ENCODE data around the gene FAM151A. TPM values are rescaled to one million over a fixed set of nuclear protein-coding genes. Genes with fewer than 3 reads are reported as not detected.
"Not testable (repeated sequence)": the region's sequence is repeated elsewhere in the genome, so short reads cannot be mapped to it uniquely, and the experiment has no call there.

The FAM151A gene
- polyA plus RNA-seq, 1 donor, result 2.8 TPM

GRCh38 chr1:54636461-54637446 lies 13.4 kb upstream of the FAM151A start:
- not testable (repeated sequence) for DNase-seq; H3K4me3 ChIP-seq (ENCODE audit: low read length)
- no CpG with 5 or more reads among the region's 14 CpGs for WGBS (ENCODE audit: insufficient coverage, low lambda C conversion rate)

DNA sequence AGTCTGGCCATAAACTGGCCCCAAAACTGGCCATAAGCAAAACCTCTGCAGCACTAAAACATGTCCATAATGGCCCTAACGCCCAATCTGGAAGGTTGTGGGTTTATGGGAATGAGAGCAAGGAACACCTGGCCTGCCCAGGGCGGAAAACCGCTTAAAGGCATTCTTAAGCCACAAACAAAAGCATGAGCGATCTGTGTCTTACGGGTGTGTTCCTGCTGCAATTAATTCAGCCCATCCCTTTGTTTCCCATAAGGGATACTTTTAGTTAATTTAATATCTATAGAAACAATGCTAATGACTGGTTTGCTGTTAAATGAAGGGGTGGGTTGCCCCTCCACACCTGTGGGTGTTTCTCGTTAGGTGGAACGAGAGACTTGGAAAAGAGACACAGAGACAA lies 12.5 kb upstream of the FAM151A start:
- not testable (repeated sequence) for H3K27ac ChIP-seq (ENCODE audit: low read length); DNase-seq; H3K36me3 ChIP-seq (ENCODE audit: control insufficient read depth, insufficient read depth, low read length); H3K4me3 ChIP-seq (ENCODE audit: low read length); H3K27me3 ChIP-seq (ENCODE audit: control insufficient read depth, insufficient read depth, low read length); H3K9me3 ChIP-seq (ENCODE audit: control insufficient read depth, low read depth, low read length)
- peaks cover 16% of the 10 kb centered on the region for H3K4me1 ChIP-seq (ENCODE audit: control insufficient read depth, insufficient read depth, low read length)
- WGBS (ENCODE audit: insufficient coverage, low lambda C conversion rate), result 100% methylated on average over 1 of the region's 7 CpGs

More at GRCh38 chr1:54636461-54637446, 13.4 kb upstream of the FAM151A start:
- not testable (repeated sequence) for H3K36me3 ChIP-seq (ENCODE audit: control insufficient read depth, insufficient read depth, low read length); H3K27me3 ChIP-seq (ENCODE audit: control insufficient read depth, insufficient read depth, low read length); H3K9me3 ChIP-seq (ENCODE audit: control insufficient read depth, low read depth, low read length); H3K27ac ChIP-seq (ENCODE audit: low read length)
- peaks cover 26% of the 10 kb centered on the region for H3K4me1 ChIP-seq (ENCODE audit: control insufficient read depth, insufficient read depth, low read length)

DNA sequence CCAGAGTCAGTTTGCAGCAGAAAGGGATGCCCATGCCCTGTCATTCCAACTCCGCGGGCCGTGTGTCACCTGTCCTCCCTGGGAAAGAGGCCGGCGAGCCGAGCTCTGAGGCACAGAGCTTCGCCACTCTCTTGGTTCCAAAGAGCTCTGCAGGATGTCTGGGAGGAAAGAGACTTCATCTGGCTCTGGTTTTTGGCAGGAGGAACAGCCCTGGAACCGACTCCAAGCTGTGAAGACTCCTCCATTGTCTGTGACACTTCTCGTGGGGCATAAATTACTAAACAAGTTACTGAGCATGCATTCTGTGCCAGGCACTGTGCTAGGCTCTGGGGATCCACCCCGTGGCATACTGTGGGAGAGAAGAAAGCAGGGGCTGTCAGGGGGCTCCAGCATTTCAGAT lies 3.9 kb upstream of the FAM151A start:
- no CpG with 5 or more reads among the region's 10 CpGs for WGBS (ENCODE audit: insufficient coverage, low lambda C conversion rate)

GRCh38 chr1:54624466-54625464 lies 1.4 kb upstream of the FAM151A start:
- DNase-seq, result no peak
- no peak overlapping the region for H3K4me3 ChIP-seq (ENCODE audit: low read length)
- no peaks in the 10 kb centered on the region for H3K9me3 ChIP-seq (ENCODE audit: control insufficient read depth, low read depth, low read length)
- 40% methylated on average over 1 of the region's 8 CpGs for WGBS (ENCODE audit: insufficient coverage, low lambda C conversion rate)
- H3K36me3 ChIP-seq (ENCODE audit: control insufficient read depth, insufficient read depth, low read length), result no peaks in the 10 kb centered on the region
- no peak overlapping the region for H3K27ac ChIP-seq (ENCODE audit: low read length)
- no peaks in the 10 kb centered on the region for H3K27me3 ChIP-seq (ENCODE audit: control insufficient read depth, insufficient read depth, low read length)
- H3K4me1 ChIP-seq (ENCODE audit: control insufficient read depth, insufficient read depth, low read length), result peaks cover 11% of the 10 kb centered on the region

More for the DNA sequence above, 3.9 kb upstream of the FAM151A start:
- Histone ChIP-seq H3K27ac (ENCODE audit: low read length) (no peak overlapping the region), H3K4me3 (ENCODE audit: low read length) (no peak overlapping the region), H3K9me3 (ENCODE audit: control insufficient read depth, low read depth, low read length) (no peaks in the 10 kb centered on the region), H3K27me3 (ENCODE audit: control insufficient read depth, insufficient read depth, low read length) (no peaks in the 10 kb centered on the region), H3K36me3 (ENCODE audit: control insufficient read depth, insufficient read depth, low read length) (no peaks in the 10 kb centered on the region), H3K4me1 (ENCODE audit: control insufficient read depth, insufficient read depth, low read length) (peaks cover 11% of the 10 kb centered on the region)
- no peak for DNase-seq

DNA sequence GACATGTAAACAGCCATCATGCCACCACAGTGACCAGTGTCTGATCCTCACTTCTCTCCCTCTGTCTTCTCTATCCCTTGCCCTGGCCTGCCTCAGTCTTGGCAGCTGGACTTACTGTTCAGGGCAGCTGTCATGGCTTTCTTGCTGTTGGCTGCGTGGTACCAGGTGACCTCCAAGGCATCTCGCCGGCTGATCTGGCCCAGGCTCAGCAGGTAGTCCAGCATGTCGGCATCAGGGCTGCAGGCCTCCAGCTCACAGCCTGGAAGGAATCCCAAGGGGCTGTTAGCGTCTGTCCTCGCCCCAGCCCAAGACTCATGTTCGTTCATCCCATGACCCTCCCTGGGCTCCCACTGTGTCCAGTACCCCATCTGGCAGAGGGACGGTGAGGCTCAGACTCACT lies 3.6 kb downstream of the FAM151A start:
- no peak for DNase-seq

DNA sequence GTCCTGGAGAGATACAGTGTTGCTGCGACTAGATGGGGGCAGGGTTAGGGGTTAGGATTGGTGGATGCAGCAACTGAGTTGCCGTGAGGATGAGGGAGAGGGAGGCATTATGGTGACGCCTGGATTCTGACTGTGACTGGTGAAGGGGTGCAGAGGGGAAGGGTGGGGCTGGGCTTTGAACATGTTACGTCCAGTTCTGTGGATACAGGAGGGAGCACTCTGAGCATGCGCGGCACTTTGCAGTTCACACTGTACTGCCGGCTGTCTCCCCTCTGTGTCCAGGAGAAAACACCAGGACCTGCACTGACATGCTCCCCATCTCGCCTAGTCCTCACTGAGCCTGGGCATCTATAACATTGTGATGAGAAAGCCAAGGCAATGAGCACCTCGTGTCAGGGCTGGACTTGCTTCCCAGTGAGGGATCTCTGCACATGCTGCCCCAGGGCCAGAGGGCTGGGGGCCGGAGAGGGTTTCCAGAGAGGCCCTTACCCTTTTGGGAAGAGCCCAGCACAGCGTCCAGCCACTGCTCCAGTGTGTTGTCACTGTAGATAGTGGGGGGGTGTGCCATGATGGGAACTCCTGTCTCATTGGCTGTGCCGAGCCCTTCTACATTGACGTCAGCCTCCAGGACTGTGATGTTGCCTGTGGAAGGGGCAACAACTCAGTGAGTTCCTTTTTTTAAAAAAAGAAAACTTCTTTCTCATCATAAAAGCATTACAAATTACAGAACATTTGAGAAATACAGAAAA lies 7.6 kb downstream of the FAM151A start:
- Histone ChIP-seq H3K4me3 (ENCODE audit: low read length) (peak overlapping the region; percentile 35), H3K36me3 (ENCODE audit: control insufficient read depth, insufficient read depth, low read length) (peaks cover 5% of the 10 kb centered on the region), H3K27ac (ENCODE audit: low read length) (peak overlapping the region; percentile 72), H3K4me1 (ENCODE audit: control insufficient read depth, insufficient read depth, low read length) (peaks cover 10% of the 10 kb centered on the region), H3K9me3 (ENCODE audit: control insufficient read depth, low read depth, low read length) (no peaks in the 10 kb centered on the region), H3K27me3 (ENCODE audit: control insufficient read depth, insufficient read depth, low read length) (no peaks in the 10 kb centered on the region)
- no peak for DNase-seq
- WGBS (ENCODE audit: insufficient coverage, low lambda C conversion rate), result no CpG with 5 or more reads among the region's 13 CpGs

More for the DNA sequence above, 3.6 kb downstream of the FAM151A start:
- no peak overlapping the region for H3K27ac ChIP-seq (ENCODE audit: low read length)
- no peak overlapping the region for H3K4me3 ChIP-seq (ENCODE audit: low read length)
- H3K36me3 ChIP-seq (ENCODE audit: control insufficient read depth, insufficient read depth, low read length), result no peaks in the 10 kb centered on the region
- WGBS (ENCODE audit: insufficient coverage, low lambda C conversion rate), result no CpG with 5 or more reads among the region's 8 CpGs
- peaks cover 16% of the 10 kb centered on the region for H3K4me1 ChIP-seq (ENCODE audit: control insufficient read depth, insufficient read depth, low read length)
- H3K27me3 ChIP-seq (ENCODE audit: control insufficient read depth, insufficient read depth, low read length), result no peaks in the 10 kb centered on the region
- H3K9me3 ChIP-seq (ENCODE audit: control insufficient read depth, low read depth, low read length), result no peaks in the 10 kb centered on the region

- DNase-seq, result peak; percentile 72 to 84
- H3K27me3 ChIP-seq (ENCODE audit: control insufficient read depth, insufficient read depth, low read length), result no peaks in the 10 kb centered on the region
Measured at GRCh38 chr1:54614563-54614962, 8.8 kb downstream of the FAM151A start.

DNA sequence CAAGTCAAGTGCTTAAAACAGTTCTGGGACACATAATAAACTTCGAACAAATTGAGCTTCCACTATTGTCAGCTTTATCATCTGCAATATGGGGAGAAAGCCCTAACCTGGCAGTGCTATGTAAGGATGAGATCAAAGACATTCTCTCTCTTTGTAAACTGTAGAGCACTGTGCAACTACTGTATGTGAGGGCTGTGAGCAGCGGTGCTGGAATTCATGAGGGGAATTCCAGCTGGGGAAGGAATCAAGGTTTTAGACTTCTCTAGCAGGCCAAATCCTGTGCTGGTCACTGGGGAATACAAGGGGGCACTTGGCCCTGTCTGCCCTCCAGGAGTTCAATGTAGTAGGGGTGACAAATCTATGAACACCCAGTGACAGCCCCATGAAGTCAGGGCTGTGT lies 9.3 kb downstream of the FAM151A start:
- DNase-seq, result no peak
- Histone ChIP-seq H3K36me3 (ENCODE audit: control insufficient read depth, insufficient read depth, low read length) (peaks cover 21% of the 10 kb centered on the region), H3K27me3 (ENCODE audit: control insufficient read depth, insufficient read depth, low read length) (no peaks in the 10 kb centered on the region)

More at GRCh38 chr1:54614563-54614962, 8.8 kb downstream of the FAM151A start:
- H3K4me1 ChIP-seq (ENCODE audit: control insufficient read depth, insufficient read depth, low read length), result peaks cover 10% of the 10 kb centered on the region
- H3K27ac ChIP-seq (ENCODE audit: low read length), result peak overlapping the region; percentile 72
- peak overlapping the region; percentile 35 for H3K4me3 ChIP-seq (ENCODE audit: low read length)
- H3K36me3 ChIP-seq (ENCODE audit: control insufficient read depth, insufficient read depth, low read length), result peaks cover 15% of the 10 kb centered on the region
- no CpG with 5 or more reads among the region's 8 CpGs for WGBS (ENCODE audit: insufficient coverage, low lambda C conversion rate)
- H3K9me3 ChIP-seq (ENCODE audit: control insufficient read depth, low read depth, low read length), result no peaks in the 10 kb centered on the region

DNA sequence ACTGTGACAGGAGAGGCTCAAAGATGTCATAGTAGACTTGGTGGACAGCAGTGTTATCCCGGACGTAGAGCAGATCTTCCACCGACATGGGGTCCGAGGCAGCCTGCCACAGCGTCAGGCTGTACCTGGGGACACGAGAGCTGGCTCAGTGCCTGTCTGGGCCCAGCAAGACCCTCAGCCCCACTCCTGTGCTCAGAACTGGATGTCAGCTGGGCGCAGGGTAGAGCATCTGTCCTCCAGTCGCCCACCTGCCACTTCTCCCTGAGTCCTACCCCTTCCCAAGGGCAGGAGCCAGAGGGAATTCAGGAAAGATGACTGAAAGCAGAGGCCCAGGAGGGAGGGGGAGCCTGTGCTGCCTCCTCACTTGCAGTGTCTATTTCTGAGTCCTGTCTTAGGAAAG lies 11.7 kb downstream of the FAM151A start:
- no peaks in the 10 kb centered on the region for H3K27me3 ChIP-seq (ENCODE audit: control insufficient read depth, insufficient read depth, low read length)
- WGBS (ENCODE audit: insufficient coverage, low lambda C conversion rate), result no CpG with 5 or more reads among the region's 8 CpGs
- H3K27ac ChIP-seq (ENCODE audit: low read length), result no peak overlapping the region
- H3K9me3 ChIP-seq (ENCODE audit: control insufficient read depth, low read depth, low read length), result no peaks in the 10 kb centered on the region
- no peak for DNase-seq
- H3K36me3 ChIP-seq (ENCODE audit: control insufficient read depth, insufficient read depth, low read length), result peaks cover 42% of the 10 kb centered on the region
- H3K4me3 ChIP-seq (ENCODE audit: low read length), result no peak overlapping the region
- H3K4me1 ChIP-seq (ENCODE audit: control insufficient read depth, insufficient read depth, low read length), result peaks cover 10% of the 10 kb centered on the region

More for the DNA sequence above, 9.3 kb downstream of the FAM151A start:
- Histone ChIP-seq H3K27ac (ENCODE audit: low read length) (peak overlapping the region; percentile 72), H3K4me3 (ENCODE audit: low read length) (no peak overlapping the region), H3K4me1 (ENCODE audit: control insufficient read depth, insufficient read depth, low read length) (peaks cover 10% of the 10 kb centered on the region), H3K9me3 (ENCODE audit: control insufficient read depth, low read depth, low read length) (no peaks in the 10 kb centered on the region)
- no CpG with 5 or more reads among the region's 2 CpGs for WGBS (ENCODE audit: insufficient coverage, low lambda C conversion rate)

Measured in large intestine (tissue), 3 donors.